AG09309 (cell line): Measurements from ENCODE around the gene AGAP1.

Source experiments
- DNase-seq: peaks from one replicate; pipeline ENCODE4 v3.0.0-alpha.2; 2010; ENCODE audit warnings: low read depth
- H3K4me3 ChIP-seq: 2 replicates; pipeline ENCODE4 v1.5.1; 2011; ENCODE audit warnings: mild to moderate bottlenecking, low read depth, low read length, moderate library complexity; ENCODE audit not compliant: control insufficient read depth
- CTCF ChIP-seq: IDR thresholded peaks from 2 replicates; pipeline ENCODE4 v1.5.1; 2011; ENCODE audit warnings: mild to moderate bottlenecking, low read depth, low read length, inconsistent platforms; ENCODE audit not compliant: insufficient read depth, control insufficient read depth; ENCODE audit errors: missing control alignments

AGAP1 gene

GRCh38 chr2:235922839-235923238 is 429.0 kb downstream of the AGAP1 start:
- DNase-seq = no peak
- no peak overlapping the region for H3K4me3 ChIP-seq
- no peak for TF ChIP-seq CTCF

- no peak for TF ChIP-seq CTCF
- no peak for DNase-seq
- no peak overlapping the region for H3K4me3 ChIP-seq
Measured at GRCh38 chr2:235923859-235924674, 430.2 kb downstream of the AGAP1 start.

- no peak overlapping the region for H3K4me3 ChIP-seq
- DNase-seq = no peak
- TF ChIP-seq CTCF = no peak
Measured at GRCh38 chr2:235924675-235925063, 430.8 kb downstream of the AGAP1 start.

GRCh38 chr2:235925250-235925919 is 431.5 kb downstream of the AGAP1 start:
- no peak overlapping the region for H3K4me3 ChIP-seq
- no peak for TF ChIP-seq CTCF
- DNase-seq = no peak

GRCh38 chr2:235926229-235926628 is 432.4 kb downstream of the AGAP1 start:
- no peak overlapping the region for H3K4me3 ChIP-seq
- no peak for DNase-seq
- TF ChIP-seq CTCF = no peak

GRCh38 chr2:235928751-235929370 is 435.0 kb downstream of the AGAP1 start:
- H3K4me3 ChIP-seq = no peak overlapping the region
- no peak for TF ChIP-seq CTCF
- no peak for DNase-seq
